ENCODE data around the gene PRKD1. TPM values are rescaled to one million over a fixed set of nuclear protein-coding genes. Genes with fewer than 3 reads are reported as not detected.

PRKD1 gene
- total and polyA plus RNA-seq, 2 experiments from 2014 or later = 7.5 to 16.5 TPM

DNA sequence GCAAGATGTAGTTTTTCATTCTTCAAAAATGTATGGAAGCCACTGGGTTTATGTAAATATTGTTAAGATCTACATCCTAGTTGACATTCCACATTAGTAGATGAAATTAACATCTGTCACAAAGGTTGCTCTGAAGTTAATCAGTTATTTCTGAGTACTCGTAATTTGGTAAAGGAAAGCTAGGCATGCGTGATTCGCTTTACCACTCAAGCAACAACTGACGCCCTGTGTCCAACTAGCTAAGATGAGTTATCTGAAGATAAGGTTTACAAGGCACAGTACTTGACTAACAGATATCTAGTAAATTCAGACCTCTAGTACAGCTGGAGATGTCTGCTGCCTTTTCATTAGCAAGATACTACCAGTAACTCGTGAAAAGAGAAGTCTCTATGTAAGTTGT, 14.1 kb downstream of the PRKD1 start:
- H3K79me2 ChIP-seq = peaks cover 27% of the 10 kb centered on the region
- no peaks in the 10 kb centered on the region for H3K9me3 ChIP-seq (ENCODE audit: low read depth)
- peak overlapping the region; percentile 47 for H3K4me2 ChIP-seq
- H3K4me1 ChIP-seq (ENCODE audit: insufficient read depth) = peaks cover 5% of the 10 kb centered on the region
- no peaks in the 10 kb centered on the region for H4K20me1 ChIP-seq (ENCODE audit: insufficient read depth, poor library complexity, severe bottlenecking)
- TF ChIP-seq EZH2 (IDR thresholded peaks at IDR 0.05; ENCODE audit: borderline replicate concordance) (no peak), EZH2phosphoT487 (IDR thresholded peaks at IDR 0.05; ENCODE audit: low read depth, severe bottlenecking, unreplicated experiment) (no peak)
- TF ChIP-seq, protein P1, sequence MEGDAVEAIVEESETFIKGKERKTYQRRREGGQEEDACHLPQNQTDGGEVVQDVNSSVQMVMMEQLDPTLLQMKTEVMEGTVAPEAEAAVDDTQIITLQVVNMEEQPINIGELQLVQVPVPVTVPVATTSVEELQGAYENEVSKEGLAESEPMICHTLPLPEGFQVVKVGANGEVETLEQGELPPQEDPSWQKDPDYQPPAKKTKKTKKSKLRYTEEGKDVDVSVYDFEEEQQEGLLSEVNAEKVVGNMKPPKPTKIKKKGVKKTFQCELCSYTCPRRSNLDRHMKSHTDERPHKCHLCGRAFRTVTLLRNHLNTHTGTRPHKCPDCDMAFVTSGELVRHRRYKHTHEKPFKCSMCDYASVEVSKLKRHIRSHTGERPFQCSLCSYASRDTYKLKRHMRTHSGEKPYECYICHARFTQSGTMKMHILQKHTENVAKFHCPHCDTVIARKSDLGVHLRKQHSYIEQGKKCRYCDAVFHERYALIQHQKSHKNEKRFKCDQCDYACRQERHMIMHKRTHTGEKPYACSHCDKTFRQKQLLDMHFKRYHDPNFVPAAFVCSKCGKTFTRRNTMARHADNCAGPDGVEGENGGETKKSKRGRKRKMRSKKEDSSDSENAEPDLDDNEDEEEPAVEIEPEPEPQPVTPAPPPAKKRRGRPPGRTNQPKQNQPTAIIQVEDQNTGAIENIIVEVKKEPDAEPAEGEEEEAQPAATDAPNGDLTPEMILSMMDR (IDR thresholded peaks at IDR 0.05; ENCODE audit: poor library complexity) = no peak
- no peaks in the 10 kb centered on the region for H3K36me3 ChIP-seq (replicated peaks; ENCODE audit: insufficient read depth, low read depth)
- DNase-seq (ENCODE audit: low spot score) = peak; percentile 42
- no peaks in the 10 kb centered on the region for H3K9me2 ChIP-seq (replicated peaks; ENCODE audit: insufficient read depth)
- 46% methylated on average over 5 of the region's 5 CpGs for WGBS (ENCODE audit: low lambda C conversion rate, missing lambda C conversion rate)
- H3K4me3 ChIP-seq = no peak overlapping the region
- H3K27me3 ChIP-seq = no peaks in the 10 kb centered on the region
- no peak overlapping the region for H2AFZ ChIP-seq
- no peak overlapping the region for H3K27ac ChIP-seq

DNA sequence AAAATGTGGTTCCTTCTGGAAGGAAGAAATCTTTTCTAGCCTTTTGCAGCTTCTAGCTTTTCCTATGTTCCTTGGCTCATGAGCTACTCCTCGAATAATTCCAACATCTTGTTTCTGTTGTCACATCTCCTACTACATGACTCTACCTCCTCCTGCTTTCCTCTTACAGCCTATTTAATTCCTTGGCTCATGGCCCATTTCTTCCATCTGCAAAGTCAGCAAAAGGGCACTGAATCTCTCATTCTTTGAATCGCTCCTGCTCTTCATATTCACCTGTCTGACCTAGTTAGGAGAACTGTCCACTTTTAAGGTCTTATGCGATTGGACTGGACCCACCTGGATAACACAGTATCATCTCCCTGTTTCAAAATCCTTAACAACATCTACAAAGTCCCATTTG, 15.8 kb downstream of the PRKD1 start:
- H3K9me2 ChIP-seq (replicated peaks; ENCODE audit: insufficient read depth) = no peaks in the 10 kb centered on the region
- 84% methylated on average over 3 of the region's 3 CpGs for WGBS (ENCODE audit: low lambda C conversion rate, missing lambda C conversion rate)
- H2AFZ ChIP-seq = no peak overlapping the region
- no peak for TF ChIP-seq EZH2phosphoT487 (IDR thresholded peaks at IDR 0.05; ENCODE audit: low read depth, severe bottlenecking, unreplicated experiment)
- TF ChIP-seq EZH2 (IDR thresholded peaks at IDR 0.05; ENCODE audit: borderline replicate concordance) = no peak
- TF ChIP-seq, protein P1 (IDR thresholded peaks at IDR 0.05; ENCODE audit: poor library complexity) = no peak
- H3K9me3 ChIP-seq (ENCODE audit: low read depth) = no peaks in the 10 kb centered on the region
- H3K36me3 ChIP-seq (replicated peaks; ENCODE audit: insufficient read depth, low read depth) = no peaks in the 10 kb centered on the region
- H3K27ac ChIP-seq = no peak overlapping the region
- no peaks in the 10 kb centered on the region for H3K27me3 ChIP-seq
- H3K4me1 ChIP-seq (ENCODE audit: insufficient read depth) = peaks cover 10% of the 10 kb centered on the region
- no peak for DNase-seq (ENCODE audit: low spot score)
- peaks cover 16% of the 10 kb centered on the region for H3K79me2 ChIP-seq
- no peak overlapping the region for H3K4me3 ChIP-seq
- no peaks in the 10 kb centered on the region for H4K20me1 ChIP-seq (ENCODE audit: insufficient read depth, poor library complexity, severe bottlenecking)
- no peak overlapping the region for H3K4me2 ChIP-seq

DNA sequence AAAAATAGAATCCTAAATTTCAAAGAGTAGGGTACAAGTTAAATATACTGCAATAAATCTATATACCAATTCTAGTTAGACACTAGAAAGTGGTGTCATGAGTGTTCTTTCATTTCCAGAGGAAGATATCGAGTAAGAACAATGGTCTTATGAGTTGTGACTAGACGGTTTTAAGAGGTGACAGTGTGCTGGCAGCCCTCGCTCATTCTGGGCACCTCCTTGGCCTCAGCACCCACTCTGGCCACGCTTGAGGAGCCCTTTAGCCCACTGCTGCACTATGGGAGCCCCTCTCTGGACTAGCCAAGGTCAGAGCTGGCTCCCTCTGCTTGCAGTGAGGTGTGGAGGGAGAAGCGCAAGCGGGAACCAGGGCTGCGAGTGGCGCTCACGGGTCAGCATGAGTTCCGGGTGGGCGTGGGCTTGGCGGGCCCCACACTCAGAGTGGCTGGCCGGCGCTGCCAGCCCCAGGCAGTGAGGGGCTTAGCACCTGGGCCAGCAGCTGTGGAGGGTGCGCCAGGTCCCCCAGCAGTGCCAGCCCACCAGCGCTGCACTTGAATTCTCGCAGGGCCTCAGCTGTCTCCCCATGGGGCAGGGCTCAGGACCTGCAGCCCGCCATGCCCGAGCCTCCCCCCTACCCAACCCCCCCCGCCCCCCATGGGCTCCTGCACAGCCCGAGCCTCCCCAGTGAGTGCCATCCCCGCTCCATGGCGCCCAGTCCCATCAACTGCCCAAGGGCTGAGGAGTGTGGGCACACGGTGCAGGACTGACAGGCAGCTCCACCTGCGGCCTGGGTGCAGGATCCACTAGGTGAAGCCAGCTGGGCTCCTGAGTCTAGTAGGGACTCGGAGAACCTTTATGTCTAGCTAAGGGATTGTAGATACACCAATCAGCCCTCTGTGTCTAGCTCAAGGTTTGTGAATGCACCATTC, 18.7 kb downstream of the PRKD1 start:
- no peak overlapping the region for H3K4me2 ChIP-seq
- WGBS (ENCODE audit: low lambda C conversion rate, missing lambda C conversion rate) = 98% methylated on average over 18 of the region's 26 CpGs
- TF ChIP-seq, protein P1 (IDR thresholded peaks at IDR 0.05; ENCODE audit: poor library complexity) = no peak
- no peak for TF ChIP-seq EZH2phosphoT487 (IDR thresholded peaks at IDR 0.05; ENCODE audit: low read depth, severe bottlenecking, unreplicated experiment)
- TF ChIP-seq EZH2 (IDR thresholded peaks at IDR 0.05; ENCODE audit: borderline replicate concordance) = no peak
- H3K27me3 ChIP-seq = no peaks in the 10 kb centered on the region
- H3K27ac ChIP-seq = no peak overlapping the region
- no peak overlapping the region for H2AFZ ChIP-seq
- no peaks in the 10 kb centered on the region for H4K20me1 ChIP-seq (ENCODE audit: insufficient read depth, poor library complexity, severe bottlenecking)
- peaks cover 15% of the 10 kb centered on the region for H3K79me2 ChIP-seq
- H3K9me3 ChIP-seq (ENCODE audit: low read depth) = no peaks in the 10 kb centered on the region
- DNase-seq (ENCODE audit: low spot score) = no peak
- no peaks in the 10 kb centered on the region for H3K9me2 ChIP-seq (replicated peaks; ENCODE audit: insufficient read depth)
- peaks cover 18% of the 10 kb centered on the region for H3K4me1 ChIP-seq (ENCODE audit: insufficient read depth)
- H3K36me3 ChIP-seq (replicated peaks; ENCODE audit: insufficient read depth, low read depth) = no peaks in the 10 kb centered on the region
- no peak overlapping the region for H3K4me3 ChIP-seq

All from hepatocyte (in vitro differentiated cells).